ENCODE measurements around the gene CRYZL1.

CRYZL1 gene

DNA sequence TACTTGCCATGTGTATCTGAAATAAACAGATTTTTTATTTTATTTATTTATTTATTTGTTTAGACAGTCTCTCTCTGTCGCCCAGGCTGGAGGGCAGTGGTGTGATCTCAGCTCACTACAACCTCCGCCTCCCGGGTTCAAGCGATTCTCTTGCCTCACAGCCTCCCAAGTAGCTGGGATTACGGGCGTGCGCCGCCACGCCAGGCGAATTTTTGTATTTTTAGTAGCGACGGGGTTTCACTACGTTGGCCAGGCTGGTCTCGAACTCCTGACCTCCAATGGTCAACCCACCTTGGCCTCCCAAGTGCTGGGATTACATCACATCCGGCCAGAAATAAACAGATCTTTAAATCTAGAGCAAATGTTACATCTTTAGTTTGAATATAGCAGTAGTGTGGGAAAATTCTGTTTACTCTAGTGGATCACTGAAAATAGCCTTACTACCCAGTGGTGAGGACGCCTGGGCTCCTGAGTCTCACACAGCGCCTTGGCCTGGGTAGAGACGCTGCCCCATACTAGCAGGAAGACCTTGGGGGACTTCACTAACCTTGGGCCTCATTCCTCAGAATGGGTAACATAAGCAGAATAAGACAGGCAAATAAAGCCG is 100.3 kb downstream of the CRYZL1 start:
- DNase-seq (ENCODE audit: low spot score), result no peak

DNA sequence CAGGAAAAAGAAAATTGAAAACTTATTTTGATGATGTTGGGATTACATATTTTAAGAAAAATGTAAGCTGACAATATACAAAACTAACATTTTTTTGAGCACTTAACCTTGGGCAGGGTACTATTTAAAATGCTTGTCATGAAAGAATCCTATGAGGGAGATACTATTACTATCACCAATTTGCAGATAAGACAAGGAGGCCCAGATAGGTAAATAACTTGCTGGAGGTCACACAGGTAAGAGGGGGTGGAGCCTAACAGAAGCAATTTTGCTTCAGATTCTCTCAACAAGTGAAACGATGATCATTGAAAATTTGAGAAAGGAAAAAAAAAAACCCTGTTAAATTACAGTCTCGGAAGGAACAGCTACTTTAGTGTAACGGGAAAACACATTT is 100.8 kb downstream of the CRYZL1 start:
- DNase-seq (ENCODE audit: low spot score), result no peak

DNA sequence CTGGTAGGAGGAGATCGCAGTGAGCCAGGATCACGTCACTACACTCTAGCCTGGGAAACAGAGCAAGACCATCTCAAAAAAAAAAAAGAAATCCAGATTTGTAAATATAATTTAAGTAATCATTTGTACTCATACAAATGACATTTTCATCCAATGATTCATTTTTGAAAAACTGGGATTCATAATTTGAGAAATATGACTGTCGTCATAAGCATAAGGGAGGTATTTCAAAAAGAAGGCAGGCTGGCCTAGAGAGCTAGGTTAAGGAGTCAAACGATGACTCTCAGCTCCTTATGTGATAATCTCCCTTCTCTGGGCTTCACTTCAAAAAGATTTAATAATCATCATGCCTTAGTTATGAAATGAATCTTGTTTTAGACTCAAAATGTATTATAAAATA is 101.9 kb downstream of the CRYZL1 start:
- no peak for DNase-seq (ENCODE audit: low spot score)
